Measurements from ENCODE around the gene HOXB3.

GRCh38 chr17:48606892-48607614, 17.0 kb upstream of the HOXB3 start:
- no peak for TF ChIP-seq ZBTB7A (tag by site-specific recombination; IDR thresholded peaks at IDR 0.05; ENCODE audit: low read depth)
- TF ChIP-seq CTCF (tag by site-specific recombination; IDR thresholded peaks at IDR 0.05): no peak
- no peak for TF ChIP-seq SP2 (tag by site-specific recombination; IDR thresholded peaks at IDR 0.05)
- TF ChIP-seq ZNF274 (IDR thresholded peaks at IDR 0.05; ENCODE audit: low read length): no peak
- no peak for TF ChIP-seq ZNF274 (tag by site-specific recombination; IDR thresholded peaks at IDR 0.05; ENCODE audit: borderline replicate concordance)
- TF ChIP-seq ZNF433 (tag by site-specific recombination; IDR thresholded peaks at IDR 0.05; ENCODE audit: low read depth): no peak
- TF ChIP-seq ZNF112 (tag by site-specific recombination; IDR thresholded peaks at IDR 0.05): no peak
- no peak for TF ChIP-seq HOXC10 (CRISPR knock-in tag; IDR thresholded peaks at IDR 0.05)
- TF ChIP-seq ZNF248 (tag by site-specific recombination; IDR thresholded peaks at IDR 0.05): no peak
- TF ChIP-seq KLF9 (tag by site-specific recombination; IDR thresholded peaks at IDR 0.05; ENCODE audit: low read depth): no peak
- no peak for TF ChIP-seq ZNF639 (tag by site-specific recombination; IDR thresholded peaks at IDR 0.05)
- TF ChIP-seq ZSCAN18 (tag by site-specific recombination; IDR thresholded peaks at IDR 0.05): no peak

Measured in HEK293 (cell line).